ENCODE data around the gene PARVG.
"Not testable (repeated sequence)": the region's sequence is repeated elsewhere in the genome, so short reads cannot be mapped to it uniquely, and the experiment has no call there.

PARVG gene

DNA sequence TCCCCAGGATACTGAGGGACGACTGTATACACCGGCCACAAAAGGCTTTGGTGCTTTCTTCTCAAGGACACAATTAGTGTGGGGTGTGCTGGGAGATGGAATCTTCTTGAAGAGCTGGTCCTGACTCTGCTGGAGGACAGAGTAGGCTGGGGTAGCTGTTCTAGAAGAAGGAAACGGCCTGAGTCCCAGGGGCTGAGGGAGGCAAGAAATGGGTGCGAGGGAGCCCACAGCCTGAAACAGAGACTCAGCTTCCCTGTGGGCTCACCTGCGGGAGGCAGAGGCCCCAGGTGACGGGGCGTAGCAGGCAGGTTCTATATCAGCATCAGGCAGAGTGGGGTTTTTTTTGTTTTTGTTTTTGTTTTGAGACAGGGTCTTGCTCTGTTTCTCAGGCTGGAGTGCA is 36.6 kb downstream of the PARVG start:
- DNase-seq = no peak

- no peak for DNase-seq
These were observed 37.3 kb downstream of the PARVG start for GRCh38 chr22:44218071-44218470.

DNA sequence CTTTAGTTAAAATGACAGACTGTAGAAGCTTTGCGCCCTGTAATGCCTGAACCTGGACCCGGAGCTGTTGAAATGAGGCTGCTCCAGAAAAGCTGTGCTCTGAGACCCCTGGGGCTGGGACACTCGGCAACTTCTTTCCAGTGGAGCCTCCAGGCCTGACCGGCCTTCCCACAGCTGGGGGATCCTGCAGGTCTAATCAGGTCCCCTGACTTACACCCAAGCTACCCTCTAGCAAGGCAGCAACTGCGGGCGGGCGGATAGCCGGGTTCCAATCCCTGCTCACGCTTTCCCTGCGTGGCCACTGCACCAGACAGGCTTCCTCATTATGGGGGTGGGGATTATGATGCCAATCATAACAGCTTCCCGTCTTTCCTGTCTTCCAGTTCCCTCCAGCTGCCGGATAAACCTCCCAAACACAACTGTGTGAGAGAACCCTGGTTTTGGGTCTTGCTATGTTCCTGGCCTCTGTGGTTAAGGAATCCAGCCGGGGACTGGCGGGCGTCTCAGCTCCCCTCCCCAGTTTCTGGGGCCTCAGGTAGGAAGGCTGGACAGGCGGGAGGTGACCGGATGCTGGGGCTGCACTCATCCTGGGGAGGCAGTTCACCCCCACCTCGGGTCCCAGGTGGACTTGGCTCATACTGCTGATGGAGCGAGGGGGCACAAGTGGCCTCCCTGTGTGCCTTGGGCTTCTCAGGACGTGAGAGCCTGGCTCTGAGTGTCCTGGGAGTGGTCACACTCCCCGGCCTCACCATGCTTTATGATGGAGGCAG is 38.6 kb downstream of the PARVG start:
- no peak for DNase-seq

GRCh38 chr22:44220727-44221680 is 40.3 kb downstream of the PARVG start:
- DNase-seq = no peak

DNA sequence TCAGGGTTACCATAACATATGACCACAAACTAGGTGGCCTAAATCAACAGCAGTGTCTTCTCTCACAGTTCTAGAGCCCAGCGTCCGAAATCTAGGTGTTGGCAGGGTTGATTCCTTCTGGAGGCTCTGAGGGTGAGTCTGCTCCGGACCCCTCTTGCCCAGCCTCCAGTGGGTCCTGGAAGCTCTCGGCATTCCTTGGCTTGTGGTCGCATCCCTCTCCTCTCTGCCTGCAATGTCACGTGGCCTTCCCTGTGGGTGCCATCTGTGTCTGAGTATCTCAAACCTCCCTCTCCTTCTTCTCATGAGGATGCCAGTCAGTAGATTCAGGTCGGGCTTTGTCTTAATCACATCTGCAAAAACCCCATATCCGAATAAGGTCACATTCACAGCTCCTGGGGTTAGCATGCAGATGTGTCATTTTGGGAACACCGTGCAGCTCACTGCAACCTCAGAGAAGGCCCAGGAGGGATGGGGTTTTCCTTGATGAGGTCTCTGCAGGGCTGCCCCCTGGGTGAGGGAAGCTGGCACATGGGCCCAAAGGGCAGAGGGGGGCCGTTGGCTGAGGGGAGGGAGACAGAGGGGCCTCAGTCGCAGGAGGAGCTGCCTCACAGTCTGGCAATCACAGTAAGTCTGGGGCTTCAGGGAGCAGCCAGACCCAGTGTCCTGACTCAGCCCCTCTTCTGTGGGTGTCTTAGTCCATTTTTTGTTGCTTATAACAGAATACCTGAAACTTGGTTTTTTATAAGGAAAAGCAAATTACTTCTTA is 41.2 kb downstream of the PARVG start:
- DNase-seq = no peak

DNA sequence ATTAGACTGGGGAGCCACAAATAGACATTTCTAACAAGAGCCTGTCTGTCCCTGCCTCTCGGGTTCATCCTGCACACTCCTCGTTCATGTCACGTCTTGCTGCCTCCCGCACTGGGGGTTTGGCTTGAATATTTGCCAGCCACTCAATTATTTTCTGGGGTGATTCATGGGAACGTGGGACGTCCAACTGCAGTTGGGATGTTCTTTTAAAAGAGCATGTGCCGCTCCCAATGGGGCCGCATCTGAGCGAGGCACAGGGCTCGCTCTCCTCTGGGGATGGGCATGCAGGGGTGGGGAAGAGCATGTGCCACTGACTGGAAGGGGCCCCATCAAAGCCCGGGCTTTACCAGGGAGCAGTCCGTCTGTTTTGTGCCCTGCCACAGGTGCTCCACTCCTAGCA is 43.4 kb downstream of the PARVG start:
- DNase-seq = no peak

- DNase-seq = no peak
These were observed 44.5 kb downstream of the PARVG start for GRCh38 chr22:44225091-44225689.

GRCh38 chr22:44225812-44226211 is 45.1 kb downstream of the PARVG start:
- no peak for DNase-seq

DNA sequence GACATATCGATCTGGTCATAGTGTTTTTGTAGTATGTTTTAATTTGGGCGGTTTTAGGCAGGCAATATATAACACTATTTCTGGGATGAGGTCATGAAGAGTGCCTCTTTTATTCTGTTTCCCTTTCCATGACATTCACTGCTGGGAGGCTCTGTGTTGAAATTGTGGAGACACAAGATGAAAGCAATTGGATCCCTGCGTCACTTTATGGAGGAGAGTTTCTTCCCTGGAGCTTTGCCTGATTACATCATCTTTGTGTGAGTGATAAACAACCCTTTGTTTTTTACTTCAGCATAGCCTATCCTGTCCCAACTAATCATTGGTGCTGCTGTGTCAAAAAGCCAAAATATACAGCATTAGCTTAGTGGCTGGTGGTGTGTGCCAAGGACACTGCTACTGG is 48.6 kb downstream of the PARVG start:
- no peak for DNase-seq

DNA sequence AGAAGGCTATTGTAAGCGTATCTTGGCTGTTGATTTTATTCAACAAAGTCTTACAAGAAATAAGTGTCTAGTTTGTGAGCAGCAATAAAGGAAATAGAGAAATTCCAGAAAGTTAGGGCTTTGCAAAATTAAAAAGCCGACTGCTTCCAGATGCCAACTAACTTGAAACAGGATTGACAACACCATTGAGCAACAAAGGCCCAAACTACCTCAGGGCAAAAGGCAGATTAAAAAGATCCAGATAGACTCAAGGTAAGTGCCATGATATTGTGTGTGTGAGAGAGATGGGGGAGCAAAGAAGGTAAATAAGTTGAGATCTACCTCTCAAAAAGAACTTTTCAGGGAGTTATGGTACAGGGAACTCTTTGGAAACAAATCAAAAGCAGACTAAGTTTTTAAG is 49.1 kb downstream of the PARVG start:
- DNase-seq = no peak

GRCh38 chr22:44231233-44231632 is 50.5 kb downstream of the PARVG start:
- DNase-seq = no peak

DNA sequence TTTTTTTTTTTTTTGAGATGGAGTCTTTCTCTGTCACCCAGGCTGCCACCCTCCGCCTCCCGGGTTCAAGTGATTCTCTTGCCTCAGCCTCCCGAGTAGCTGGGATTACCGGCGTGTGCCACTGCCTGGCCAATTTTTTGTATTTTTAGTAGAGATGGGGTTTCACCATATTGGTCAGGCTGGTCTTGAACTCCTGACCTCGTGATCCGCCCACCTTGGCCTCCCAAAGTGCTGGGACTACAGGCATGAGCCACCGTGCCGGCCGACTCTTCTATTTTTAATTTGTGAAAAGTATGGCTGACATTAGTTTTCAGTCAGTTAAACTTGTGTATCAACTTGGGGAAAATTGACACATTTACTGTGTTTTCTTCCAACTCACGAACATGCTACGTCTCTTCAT is 53.6 kb downstream of the PARVG start:
- not testable (repeated sequence) for DNase-seq

- DNase-seq = no peak
These were observed 56.6 kb downstream of the PARVG start for GRCh38 chr22:44237290-44237689.

GRCh38 chr22:44241121-44241520 is 60.4 kb downstream of the PARVG start:
- not testable (repeated sequence) for DNase-seq

GRCh38 chr22:44242946-44243724 is 62.4 kb downstream of the PARVG start:
- no peak for DNase-seq

DNA sequence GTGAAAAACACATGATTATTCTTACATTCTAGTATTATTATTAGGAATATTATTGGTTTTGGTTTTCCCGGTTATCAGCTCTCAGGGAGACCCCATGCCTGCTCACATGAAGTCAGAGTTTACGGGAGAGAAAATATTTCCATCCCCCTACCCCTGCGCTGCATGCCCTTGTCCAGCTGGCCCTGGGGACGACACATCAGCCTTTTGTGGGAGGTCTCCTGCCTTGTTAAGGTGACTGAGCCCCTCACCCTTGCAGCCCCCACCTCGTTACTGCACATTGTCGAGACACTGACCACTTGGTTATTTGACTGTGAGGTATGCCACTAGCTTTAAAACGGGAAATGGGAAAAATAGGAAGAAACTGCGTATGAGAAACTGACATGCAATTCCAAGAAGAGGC is 63.0 kb downstream of the PARVG start:
- no peak for DNase-seq

- DNase-seq = no peak
These were observed 63.6 kb downstream of the PARVG start for GRCh38 chr22:44244265-44244822.

- no peak for DNase-seq
These were observed 64.7 kb downstream of the PARVG start for GRCh38 chr22:44245438-44245837.

DNA sequence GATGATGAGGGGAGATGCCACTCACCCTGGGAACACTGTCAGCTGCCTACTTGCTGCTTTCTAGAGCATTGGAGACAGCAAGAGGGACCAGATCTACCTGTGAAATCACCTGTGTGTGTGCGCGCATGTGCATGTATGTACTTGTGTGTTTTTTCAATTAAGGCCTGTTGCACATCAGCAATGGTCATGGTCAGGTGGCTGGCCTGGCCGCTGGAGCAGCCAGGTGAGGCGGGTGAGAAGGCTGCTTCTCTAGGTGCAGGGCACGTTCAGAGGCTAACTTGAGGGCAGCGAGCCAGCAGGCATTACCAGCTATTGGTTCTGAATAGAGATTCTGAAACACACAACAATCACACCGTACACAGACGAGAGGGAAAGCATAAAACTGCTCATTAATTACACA is 65.1 kb downstream of the PARVG start:
- DNase-seq = no peak

GRCh38 chr22:44246615-44247326 is 66.0 kb downstream of the PARVG start:
- no peak for DNase-seq

GRCh38 chr22:44247346-44247745 is 66.6 kb downstream of the PARVG start:
- DNase-seq = no peak

Data from Kasumi-1 (cell line).